Lower leg skin (tissue), 3 donors: ENCODE data around the gene JMJD1C.

Source experiments
- CTCF ChIP-seq, 3 donors: fragments of 450-650 bp; IDR thresholded peaks; one replicate each; pipeline ENCODE4 v1.5.1; 2016; ENCODE audit warnings: antibody characterized with exemption in 3 of 3, mild to moderate bottlenecking in 3 of 3, moderate library complexity in 2 of 3
- POLR2A ChIP-seq, 2 donors: fragments of 450-650 bp; IDR thresholded peaks; one replicate each; pipeline ENCODE4 v1.6.1; 2016 to 2017; ENCODE audit warnings: antibody characterized with exemption in 2 of 2, mild to moderate bottlenecking in 1 of 2, moderate library complexity in 1 of 2

- no peak for TF ChIP-seq POLR2A (IDR thresholded peaks at IDR 0.05)
- no peak for TF ChIP-seq CTCF (IDR thresholded peaks at IDR 0.05)
Measured at GRCh38 chr10:63506554-63506953, 40.8 kb upstream of the JMJD1C start.
